ENCODE results near the gene LGSN. TPM values are rescaled to one million over a fixed set of nuclear protein-coding genes. Genes with fewer than 3 reads are reported as not detected.

LGSN gene
- total and polyA plus RNA-seq, 10 of the 15 experiments (the other 5 are each of a cell fraction or from before 2014, with no cell fraction given) = not detected

GRCh38 chr6:63349401-63349800 lies 29.6 kb upstream of the LGSN start (continued):
- TF ChIP-seq ZBTB11 (CRISPR knock-in tag; IDR thresholded peaks at IDR 0.05) = no peak
- no peak for TF ChIP-seq ZNF274 (IDR thresholded peaks at IDR 0.05; ENCODE audit: insufficient read depth, insufficient read length)
- TF ChIP-seq IKZF2 (IDR thresholded peaks at IDR 0.05) = no peak
- no peak for TF ChIP-seq MXI1 (IDR thresholded peaks at IDR 0.05; ENCODE audit: low read depth, low read length)
- TF ChIP-seq SRF (IDR thresholded peaks at IDR 0.05; ENCODE audit: low read depth in 2 of 2, low read length in 2 of 2) = no peak
- TF ChIP-seq CUX1 (IDR thresholded peaks at IDR 0.05; ENCODE audit: insufficient replicate concordance, low read depth, low read length) = no peak
- TF ChIP-seq TARDBP (IDR thresholded peaks at IDR 0.05; ENCODE audit: borderline replicate concordance) = no peak
- TF ChIP-seq ATF7 (IDR thresholded peaks at IDR 0.05; ENCODE audit: low read depth) = no peak
